HepG2 (cell line): ENCODE results near the gene RNF208. TPM values are rescaled to one million over a fixed set of nuclear protein-coding genes. Genes with fewer than 3 reads are reported as not detected.

Experiments
- AGO1 ChIP-seq: fragments of 200-400 bp; formaldehyde crosslinking; IDR thresholded peaks from 2 replicates; pipeline ENCODE4 v1.6.1; 2017; ENCODE audit warnings: mild to moderate bottlenecking, low read depth, low read length, moderate library complexity; ENCODE audit not compliant: poor library complexity, severe bottlenecking
- AKNA ChIP-seq: sonication (generic); formaldehyde crosslinking; IDR thresholded peaks from 2 replicates; pipeline ENCODE4 v1.4.0; 2020; ENCODE audit warnings: missing genetic modification reagents, borderline replicate concordance
- DMAP1 ChIP-seq: IDR thresholded peaks from 2 replicates; pipeline ENCODE4 v1.6.1; 2016
- ELF4 ChIP-seq: sonication (generic); formaldehyde crosslinking; IDR thresholded peaks from 2 replicates; pipeline ENCODE4 v1.5.0; 2020; ENCODE audit warnings: missing genetic modification reagents, mild to moderate bottlenecking, moderate library complexity, borderline replicate concordance
- GMEB1 ChIP-seq: sonication (generic); formaldehyde crosslinking; IDR thresholded peaks from 2 replicates; pipeline ENCODE4 v1.5.1; 2020; ENCODE audit warnings: missing genetic modification reagents, mild to moderate bottlenecking, borderline replicate concordance
- MTA1 ChIP-seq: sonication (generic); formaldehyde crosslinking; IDR thresholded peaks from 2 replicates; pipeline ENCODE4 v1.4.0; 2020; ENCODE audit warnings: missing genetic modification reagents, mild to moderate bottlenecking, borderline replicate concordance
- RFXANK ChIP-seq: IDR thresholded peaks from 2 replicates; pipeline ENCODE4 v1.6.1; 2016
- SNAI1 ChIP-seq: sonication (generic); formaldehyde crosslinking; IDR thresholded peaks from 2 replicates; pipeline ENCODE4 v1.5.0; 2020; ENCODE audit warnings: mild to moderate bottlenecking, missing genetic modification reagents, borderline replicate concordance
- SNAPC5 ChIP-seq: sonication (generic); formaldehyde crosslinking; IDR thresholded peaks from 2 replicates; pipeline ENCODE4 v1.8.1; 2023; ENCODE audit warnings: mild to moderate bottlenecking, missing genetic modification reagents, borderline replicate concordance
- ZNF180 ChIP-seq: sonication (generic); formaldehyde crosslinking; IDR thresholded peaks from 2 replicates; pipeline ENCODE4 v1.4.0; 2020; ENCODE audit warnings: low read depth, missing genetic modification reagents, borderline replicate concordance
- ZNF329 ChIP-seq: sonication (generic); formaldehyde crosslinking; IDR thresholded peaks from 2 replicates; pipeline ENCODE4 v1.9.0; 2021; ENCODE audit warnings: low read depth, mild to moderate bottlenecking, missing genetic modification reagents
- ZNF468 ChIP-seq: sonication (generic); formaldehyde crosslinking; IDR thresholded peaks from 2 replicates; pipeline ENCODE4 v1.8.0; 2022; ENCODE audit warnings: mild to moderate bottlenecking, moderate library complexity, missing genetic modification reagents
- ZNF710 ChIP-seq: sonication (generic); formaldehyde crosslinking; IDR thresholded peaks from 2 replicates; pipeline ENCODE4 v1.5.0; 2020; ENCODE audit warnings: mild to moderate bottlenecking, missing genetic modification reagents, borderline replicate concordance
- polyA plus RNA-seq, 8 experiments: library from polyadenylated mRNA; depleted of rRNA in 3 of 8; stranded (reverse) in 7 of 8; unstranded in 1 of 8; fragments of >200 nt; fragmentation: Illumina TruSeq in 4 of 8; extraction: Trizol in 4 of 8; gene quantifications; 2 replicates each; pipeline versions ENCODE4 v1.2.1 to v1.2.3, GENCODE V29; 2011 to 2016; ENCODE audit warnings: low read depth in 4 of 8, missing spikeins in 1 of 8, mixed read lengths in 1 of 8; ENCODE audit not compliant: insufficient read depth in 1 of 8
- total RNA-seq, 5 experiments: library from RNA; depleted of rRNA; stranded (reverse); fragments of >200 nt; fragmentation: Illumina TruSeq; extraction: Trizol; gene quantifications; 2 replicates each; pipeline ENCODE4 v1.2.3, GENCODE V29; 2016; ENCODE audit warnings: low read depth in 1 of 5
- TF ChIP-seq, protein P1 (sequence below): sonication (generic); formaldehyde crosslinking; IDR thresholded peaks from 2 replicates; pipeline ENCODE4 v1.4.0; 2020; ENCODE audit warnings: mild to moderate bottlenecking, low read depth, missing genetic modification reagents

RNF208 gene
- total and polyA plus RNA-seq, 2 of the 13 experiments (the other 11 are each of a cell fraction or from before 2014, with no cell fraction given) = 1.6 to 2.1 TPM

DNA sequence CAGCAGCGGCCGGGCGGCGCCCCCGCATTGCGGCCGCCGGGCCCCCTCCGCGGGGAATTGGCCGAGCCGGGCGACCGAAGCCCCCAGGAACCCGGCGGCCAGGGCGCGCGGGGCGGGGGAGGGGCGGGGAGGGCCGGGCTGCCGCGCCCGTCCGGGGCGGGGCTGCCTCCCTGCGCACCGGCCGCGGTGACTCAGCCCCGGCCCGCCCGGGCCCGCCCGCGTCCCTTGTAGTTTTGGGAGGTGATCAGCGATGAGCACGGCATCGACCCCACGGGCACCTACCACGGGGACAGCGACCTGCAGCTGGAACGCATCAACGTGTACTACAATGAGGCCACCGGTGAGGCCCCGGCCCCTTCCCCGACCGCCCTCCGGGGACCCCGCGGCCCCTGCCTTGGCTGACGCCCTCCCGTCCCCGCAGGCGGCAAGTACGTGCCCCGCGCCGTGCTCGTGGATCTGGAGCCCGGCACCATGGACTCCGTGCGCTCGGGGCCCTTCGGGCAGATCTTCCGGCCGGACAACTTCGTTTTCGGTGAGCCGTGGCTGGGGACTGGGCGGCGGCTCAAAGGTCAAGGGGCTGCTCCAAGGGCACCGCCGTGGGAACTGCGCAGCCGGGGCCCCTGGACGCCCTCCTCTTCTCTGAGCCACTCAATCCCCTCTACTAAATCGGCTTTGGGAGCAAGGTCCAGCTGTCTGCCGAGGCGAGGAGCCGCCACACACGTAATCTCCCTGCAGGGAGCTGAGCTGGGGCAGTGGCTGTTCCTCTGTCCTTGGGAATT, 19.6 kb upstream of the RNF208 start (continued):
- peak; percentile 51; the same call in 1 of the 2 replicates for TF ChIP-seq GMEB1 (CRISPR knock-in tag)
- TF ChIP-seq ELF4 (CRISPR knock-in tag) = no peak
- TF ChIP-seq ZNF468 (CRISPR knock-in tag) = no peak
- TF ChIP-seq RFXANK = no peak
- no peak for TF ChIP-seq ZNF180 (CRISPR knock-in tag)
- peak; percentile 91 for TF ChIP-seq SNAI1 (CRISPR knock-in tag)
- no peak for TF ChIP-seq AKNA (CRISPR knock-in tag)
- TF ChIP-seq ZNF710 (CRISPR knock-in tag) = peak; percentile 14
- TF ChIP-seq DMAP1 (CRISPR knock-in tag) = no peak
- peak; percentile 84 for TF ChIP-seq AGO1
- TF ChIP-seq, protein P1, sequence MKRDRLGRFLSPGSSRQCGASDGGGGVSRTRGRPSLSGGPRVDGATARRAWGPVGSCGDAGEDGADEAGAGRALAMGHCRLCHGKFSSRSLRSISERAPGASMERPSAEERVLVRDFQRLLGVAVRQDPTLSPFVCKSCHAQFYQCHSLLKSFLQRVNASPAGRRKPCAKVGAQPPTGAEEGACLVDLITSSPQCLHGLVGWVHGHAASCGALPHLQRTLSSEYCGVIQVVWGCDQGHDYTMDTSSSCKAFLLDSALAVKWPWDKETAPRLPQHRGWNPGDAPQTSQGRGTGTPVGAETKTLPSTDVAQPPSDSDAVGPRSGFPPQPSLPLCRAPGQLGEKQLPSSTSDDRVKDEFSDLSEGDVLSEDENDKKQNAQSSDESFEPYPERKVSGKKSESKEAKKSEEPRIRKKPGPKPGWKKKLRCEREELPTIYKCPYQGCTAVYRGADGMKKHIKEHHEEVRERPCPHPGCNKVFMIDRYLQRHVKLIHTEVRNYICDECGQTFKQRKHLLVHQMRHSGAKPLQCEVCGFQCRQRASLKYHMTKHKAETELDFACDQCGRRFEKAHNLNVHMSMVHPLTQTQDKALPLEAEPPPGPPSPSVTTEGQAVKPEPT (CRISPR knock-in tag) = 0 out of 2 replicates have a peak, but pooled peaks have one; percentile 23
- TF ChIP-seq MTA1 (CRISPR knock-in tag) = peak; percentile 62; the same call in 1 of the 2 replicates
- TF ChIP-seq SNAPC5 (CRISPR knock-in tag) = no peak
- no peak for TF ChIP-seq ZNF329 (CRISPR knock-in tag)
